CD4-positive, alpha-beta memory T cell (primary cell): ENCODE results near the gene FHIT. TPM values are rescaled to one million over a fixed set of nuclear protein-coding genes. Genes with fewer than 3 reads are reported as not detected.
"Not testable (repeated sequence)": the region's sequence is repeated elsewhere in the genome, so short reads cannot be mapped to it uniquely, and the experiment has no call there.

Experiments used
- CTCF ChIA-PET: fragments of 350-600 bp; sonication (Branson Sonifier 250); formaldehyde crosslinking; loops from one replicate; lab custom pipeline; 2021; ENCODE audit warnings: inconsistent platforms; ENCODE audit not compliant: partially characterized antibody; lab: Charles Lee
- POLR2A ChIA-PET: fragments of 350-600 bp; sonication (Branson Sonifier 250); formaldehyde crosslinking; loops from one replicate; lab custom pipeline; 2021; ENCODE audit not compliant: partially characterized antibody; lab: Charles Lee
- DNase-seq, 5 donors: peaks; one replicate each; pipeline versions ENCODE4 v3.0.0 to v3.0.0-alpha.2; 2020 to 2022; ENCODE audit warnings: mixed read lengths in 1 of 5
- H3K27ac ChIP-seq: one replicate; pipeline ENCODE4 v1.7.0; 2013; ENCODE audit warnings: low read depth, low read length
- H3K27me3 ChIP-seq: 2 replicates; pipeline ENCODE4 v1.7.0; 2013; ENCODE audit warnings: mild to moderate bottlenecking, low read length, moderate library complexity; ENCODE audit not compliant: insufficient read depth
- H3K36me3 ChIP-seq: 2 replicates; pipeline ENCODE4 v1.7.0; 2013; ENCODE audit warnings: mild to moderate bottlenecking, low read length, moderate library complexity; ENCODE audit not compliant: insufficient read depth
- H3K4me1 ChIP-seq: 2 replicates; pipeline ENCODE4 v1.7.0; 2013; ENCODE audit warnings: mild to moderate bottlenecking, low read length, moderate library complexity; ENCODE audit not compliant: insufficient read depth
- H3K4me3 ChIP-seq, 2 donors: one replicate each; pipeline ENCODE4 v1.7.0; 2013; ENCODE audit warnings: low read length in 2 of 2, mild to moderate bottlenecking in 1 of 2
- H3K9me3 ChIP-seq, 2 donors: one replicate each; pipeline ENCODE4 v1.7.0; 2013; ENCODE audit warnings: low read length in 2 of 2, control low read depth in 1 of 2; ENCODE audit not compliant: control insufficient read depth in 1 of 2
- H3K27ac Mint-ChIP-seq, 7 donors: one replicate each; pipeline ENCODE4 v1.8.0; 2020 to 2021; ENCODE audit warnings: mixed read lengths in 7 of 7, mild to moderate bottlenecking in 6 of 7, inconsistent platforms in 3 of 7, moderate library complexity in 3 of 7
- H3K27me3 Mint-ChIP-seq, 2 donors: one replicate each; pipeline ENCODE4 v1.8.0; 2020 to 2021; ENCODE audit warnings: mixed read lengths in 2 of 2
- H3K36me3 Mint-ChIP-seq, 2 donors: one replicate each; pipeline ENCODE4 v1.8.0; 2020 to 2021; ENCODE audit warnings: mixed read lengths in 2 of 2, inconsistent platforms in 1 of 2, mild to moderate bottlenecking in 1 of 2
- H3K4me1 Mint-ChIP-seq, 4 donors: one replicate each; pipeline ENCODE4 v1.8.0; 2020 to 2021; ENCODE audit warnings: mixed read lengths in 4 of 4, mild to moderate bottlenecking in 1 of 4
- H3K4me3 Mint-ChIP-seq, 8 donors: one replicate each; pipeline ENCODE4 v1.8.0; 2020 to 2021; ENCODE audit warnings: mixed read lengths in 8 of 8, mild to moderate bottlenecking in 7 of 8, moderate library complexity in 6 of 8, inconsistent platforms in 3 of 8
- H3K9me3 Mint-ChIP-seq, 8 donors: one replicate each; pipeline ENCODE4 v1.8.0; 2020 to 2021; ENCODE audit warnings: mixed read lengths in 8 of 8, mild to moderate bottlenecking in 5 of 8, inconsistent platforms in 3 of 8, moderate library complexity in 1 of 8
- intact Hi-C: fragments of 100-400 bp; cut with micrococcal nuclease; formaldehyde crosslinking; loops from one replicate; pipeline ENCODE4 v1.15.1; 2023
- polyA plus RNA-seq, 2 donors: library from polyadenylated mRNA; unstranded; fragments of 300-500 nt; fragmentation: Illumina TruSeq; gene quantifications; one replicate each; pipeline ENCODE4 v1.2.3, GENCODE V29; 2021
- total RNA-seq, 2 experiments: library from RNA; stranded (reverse); gene quantifications; one replicate each; pipeline ENCODE4 v1.2.3, GENCODE V29; 2021

FHIT gene
- total and polyA plus RNA-seq, 4 experiments from 2014 or later = 8.5 to 58.7 (median 33.2) TPM

DNA sequence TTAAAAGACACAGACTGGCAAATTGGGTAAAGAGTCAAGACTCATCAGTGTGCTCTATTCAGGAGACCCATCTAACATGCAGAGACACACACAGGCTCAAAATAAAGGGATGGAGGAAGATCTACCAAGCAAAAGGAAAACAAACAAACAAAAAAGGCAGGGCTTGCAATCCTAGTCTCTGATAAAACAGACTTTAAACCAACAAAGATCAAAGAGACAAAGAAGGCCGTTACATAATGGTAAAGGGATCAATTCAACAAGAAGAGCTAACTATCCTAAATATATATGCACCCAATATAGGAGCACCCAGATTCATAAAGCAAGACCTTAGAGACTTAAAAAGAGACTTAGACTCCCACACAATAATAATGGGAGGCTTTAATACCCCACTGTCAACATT is 206.1 kb downstream of the FHIT start:
- CTCF ChIA-PET, H3K36me3 ChIP-seq, POLR2A ChIA-PET, H3K27ac ChIP-seq, H3K4me3 ChIP-seq, H3K27me3 Mint-ChIP-seq, intact Hi-C loops, H3K27ac Mint-ChIP-seq, H3K4me3 Mint-ChIP-seq, H3K27me3 ChIP-seq, H3K9me3 ChIP-seq, H3K4me1 ChIP-seq, H3K4me1 Mint-ChIP-seq, DNase-seq: not testable (repeated sequence)
- Mint-ChIP-seq H3K9me3 (peaks cover 0 to 50% (median 22%) of the 10 kb centered on the region in 8 donors), H3K36me3 (peaks cover 4 to 12% of the 10 kb centered on the region in 2 donors)

DNA sequence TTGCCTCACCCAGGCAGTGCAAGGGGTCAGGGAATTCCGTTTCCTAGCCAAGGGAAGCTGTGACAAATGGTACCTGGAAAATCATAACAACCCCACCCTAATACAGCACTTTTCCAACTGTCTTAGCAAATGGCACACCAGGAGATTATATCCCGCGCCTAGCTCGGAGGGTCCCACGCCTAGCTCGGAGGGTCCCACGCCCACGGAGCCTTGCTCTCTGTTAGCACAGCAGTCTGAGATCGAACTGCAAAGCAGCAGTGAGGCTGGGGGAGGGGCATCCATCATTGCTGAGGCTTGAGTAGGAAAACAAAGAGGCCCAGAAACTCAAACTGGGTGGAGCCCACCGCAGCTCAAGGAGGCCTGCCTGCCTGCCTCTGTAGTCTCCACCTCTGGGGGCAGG is 208.1 kb downstream of the FHIT start:
- H3K4me3 ChIP-seq = no peak overlapping the region
- Mint-ChIP-seq H3K27ac (no peak overlapping the region), H3K9me3 (peaks cover 0 to 45% (median 22%) of the 10 kb centered on the region in 8 donors), H3K4me1 (no peaks in the 10 kb centered on the region), H3K4me3 (no peak overlapping the region), H3K36me3 (peaks cover 9 to 23% of the 10 kb centered on the region in 2 donors), H3K27me3 (no peaks in the 10 kb centered on the region)
- intact Hi-C loops = no loop called here
- DNase-seq = no peak
- no peaks in the 10 kb centered on the region for H3K4me1 ChIP-seq
- H3K27ac ChIP-seq = no peak overlapping the region
- H3K36me3 ChIP-seq = no peaks in the 10 kb centered on the region
- no peaks in the 10 kb centered on the region for H3K9me3 ChIP-seq
- CTCF ChIA-PET = no interaction called here
- no peaks in the 10 kb centered on the region for H3K27me3 ChIP-seq
- POLR2A ChIA-PET = no interaction called here

DNA sequence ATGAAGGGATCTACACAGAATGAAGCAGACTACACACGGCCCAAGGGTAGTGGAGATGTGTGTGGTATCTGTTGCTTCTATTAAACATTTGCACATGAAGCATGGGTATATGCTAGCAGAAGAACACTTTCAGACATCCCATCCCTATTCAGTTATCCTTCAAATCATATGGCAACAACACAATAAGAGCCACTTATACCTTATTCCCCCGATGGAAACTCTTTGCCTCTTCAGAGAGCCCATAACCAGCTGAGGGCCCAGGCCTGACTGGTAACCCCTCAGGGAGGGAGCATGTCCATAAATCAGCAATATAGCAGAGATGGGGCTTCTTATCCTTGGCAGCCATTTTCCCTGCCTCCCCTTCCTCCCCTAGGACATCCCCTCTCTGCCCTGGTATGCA is 210.6 kb downstream of the FHIT start:
- Histone ChIP-seq H3K36me3 (no peaks in the 10 kb centered on the region), H3K27me3 (no peaks in the 10 kb centered on the region), H3K4me1 (no peaks in the 10 kb centered on the region), H3K4me3 (no peak overlapping the region), H3K27ac (no peak overlapping the region), H3K9me3 (no peaks in the 10 kb centered on the region)
- Mint-ChIP-seq H3K27ac (no peak overlapping the region), H3K4me3 (no peak overlapping the region), H3K9me3 (peaks cover 0 to 34% (median 22%) of the 10 kb centered on the region in 8 donors), H3K27me3 (no peaks in the 10 kb centered on the region), H3K36me3 (peaks cover 10 to 28% of the 10 kb centered on the region in 2 donors), H3K4me1 (no peaks in the 10 kb centered on the region)
- DNase-seq = no peak
- CTCF ChIA-PET = no interaction called here
- intact Hi-C loops = no loop called here
- POLR2A ChIA-PET = no interaction called here

DNA sequence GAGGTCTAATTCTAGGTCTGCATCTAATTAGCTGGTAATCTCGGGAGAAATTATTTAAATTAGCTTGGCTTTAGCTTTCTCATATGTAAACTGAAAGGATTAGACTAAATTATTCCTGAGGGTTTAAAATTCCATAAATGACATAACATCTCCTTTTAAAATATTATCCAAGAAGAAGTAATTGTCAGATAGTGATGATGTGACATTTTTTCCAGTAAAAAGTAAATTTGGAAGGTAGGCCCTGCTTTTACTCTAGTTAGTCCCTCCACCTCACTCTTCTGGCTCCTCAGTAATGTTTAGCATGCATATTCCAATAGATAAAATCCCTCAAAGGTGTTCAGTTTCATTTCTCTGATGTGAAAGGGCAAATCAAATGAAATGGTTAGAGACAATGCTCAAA is 215.7 kb downstream of the FHIT start:
- H3K9me3 Mint-ChIP-seq = peaks cover 0 to 21% (median 14%) of the 10 kb centered on the region in 8 donors
- no peaks in the 10 kb centered on the region for H3K4me1 ChIP-seq
- H3K27ac ChIP-seq = no peak overlapping the region
- H3K27ac Mint-ChIP-seq = no peak overlapping the region
- no peaks in the 10 kb centered on the region for H3K27me3 Mint-ChIP-seq
- no peak for DNase-seq
- H3K36me3 Mint-ChIP-seq = peaks cover 8 to 29% of the 10 kb centered on the region in 2 donors
- H3K9me3 ChIP-seq = no peaks in the 10 kb centered on the region
- intact Hi-C loops = no loop called here
- POLR2A ChIA-PET = no interaction called here
- CTCF ChIA-PET = no interaction called here
- no peaks in the 10 kb centered on the region for H3K36me3 ChIP-seq
- H3K27me3 ChIP-seq = no peaks in the 10 kb centered on the region
- H3K4me1 Mint-ChIP-seq = no peaks in the 10 kb centered on the region
- no peak overlapping the region for H3K4me3 Mint-ChIP-seq
- no peak overlapping the region for H3K4me3 ChIP-seq

DNA sequence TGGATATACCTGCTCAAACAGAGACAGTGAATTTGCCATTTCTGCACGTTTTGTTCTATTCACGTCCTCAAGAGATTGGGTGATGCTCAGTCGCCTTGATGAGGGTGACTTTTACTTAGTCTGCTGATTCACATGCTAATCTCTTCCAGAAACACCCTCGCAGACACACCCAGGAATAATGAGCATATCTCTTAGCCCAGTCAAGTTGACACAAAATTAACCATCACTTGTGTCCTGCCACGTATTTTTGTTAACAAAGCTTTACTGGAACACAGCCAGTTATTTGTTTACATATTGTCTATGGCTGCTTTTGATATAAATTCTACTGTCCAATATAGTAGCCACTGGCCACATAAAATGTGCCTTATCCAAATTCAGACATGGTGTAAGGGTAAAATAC is 218.3 kb downstream of the FHIT start:
- Mint-ChIP-seq H3K4me3 (no peak overlapping the region), H3K27ac (no peak overlapping the region), H3K9me3 (peaks cover 0 to 16% (median 3%) of the 10 kb centered on the region in 8 donors), H3K36me3 (peaks cover 0 to 17% of the 10 kb centered on the region in 2 donors), H3K4me1 (no peaks in the 10 kb centered on the region), H3K27me3 (no peaks in the 10 kb centered on the region)
- H3K27me3 ChIP-seq = no peaks in the 10 kb centered on the region
- no peaks in the 10 kb centered on the region for H3K4me1 ChIP-seq
- H3K36me3 ChIP-seq = no peaks in the 10 kb centered on the region
- no peak overlapping the region for H3K27ac ChIP-seq
- H3K4me3 ChIP-seq = no peak overlapping the region
- CTCF ChIA-PET = no interaction called here
- intact Hi-C loops = no loop called here
- POLR2A ChIA-PET = no interaction called here
- no peaks in the 10 kb centered on the region for H3K9me3 ChIP-seq
- DNase-seq = no peak

DNA sequence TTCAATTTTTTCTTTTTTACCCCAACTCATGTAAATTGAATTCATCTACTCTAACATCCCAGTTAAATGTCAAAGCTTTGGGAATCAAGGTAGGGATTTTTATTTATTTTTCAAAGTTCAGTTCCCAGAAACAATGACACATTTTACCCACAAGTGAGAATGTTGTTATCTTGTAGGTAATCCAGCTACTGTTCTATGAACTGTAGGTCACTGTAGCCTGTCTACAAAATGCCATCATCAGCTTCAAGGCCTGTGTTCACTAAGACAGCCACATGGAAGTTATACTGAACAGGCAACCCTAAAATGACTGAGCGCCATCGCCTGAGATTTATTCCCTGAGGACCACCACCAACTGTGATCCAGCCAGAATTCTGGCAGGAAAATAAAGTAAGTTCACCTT is 219.7 kb downstream of the FHIT start:
- H3K9me3 Mint-ChIP-seq = peaks cover 0 to 18% (median 3%) of the 10 kb centered on the region in 8 donors
- POLR2A ChIA-PET = no interaction called here
- Histone ChIP-seq H3K27ac (no peak overlapping the region), H3K36me3 (no peaks in the 10 kb centered on the region), H3K4me1 (no peaks in the 10 kb centered on the region), H3K27me3 (no peaks in the 10 kb centered on the region), H3K4me3 (no peak overlapping the region), H3K9me3 (no peaks in the 10 kb centered on the region)
- peaks cover 0 to 17% of the 10 kb centered on the region in 2 donors for H3K36me3 Mint-ChIP-seq
- DNase-seq = no peak
- intact Hi-C loops = no loop called here
- H3K27ac Mint-ChIP-seq = no peak overlapping the region
- no peaks in the 10 kb centered on the region for H3K27me3 Mint-ChIP-seq
- no peaks in the 10 kb centered on the region for H3K4me1 Mint-ChIP-seq
- CTCF ChIA-PET = no interaction called here
- no peak overlapping the region for H3K4me3 Mint-ChIP-seq

DNA sequence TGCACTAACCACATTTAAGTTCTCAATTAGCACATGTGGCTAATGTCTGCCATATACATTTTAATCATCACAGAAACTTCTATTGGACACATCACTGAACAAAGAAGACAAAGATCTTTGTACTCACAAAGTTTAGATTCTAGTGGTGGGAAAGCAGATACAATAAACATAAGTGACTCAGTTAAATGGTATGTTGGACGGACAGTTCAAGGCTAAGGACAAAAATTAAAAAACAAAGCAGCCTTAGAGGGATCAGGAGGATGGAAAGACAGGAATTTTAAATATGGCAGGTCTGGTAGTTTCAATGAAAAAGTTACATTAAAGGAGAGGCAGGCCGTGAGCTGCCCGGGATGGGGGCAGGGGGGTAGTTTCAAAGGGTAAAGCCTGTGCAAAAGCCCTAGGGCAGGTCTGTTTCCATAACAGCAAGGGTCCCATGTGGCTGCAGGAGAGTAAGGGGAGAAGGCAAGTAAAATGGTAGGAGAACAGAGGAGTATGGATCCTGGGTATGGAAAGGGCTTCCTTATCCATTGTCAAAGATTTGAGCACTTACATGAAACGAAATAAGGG is 220.7 kb downstream of the FHIT start:
- peaks cover 0 to 12% of the 10 kb centered on the region in 2 donors for H3K36me3 Mint-ChIP-seq
- intact Hi-C loops = no loop called here
- DNase-seq = no peak
- no peaks in the 10 kb centered on the region for H3K27me3 ChIP-seq
- ChIA-PET POLR2A (no interaction called here), CTCF (no interaction called here)
- H3K27ac Mint-ChIP-seq = peak overlapping the region in 1 of 7 donors; percentile 57
- no peak overlapping the region for H3K4me3 Mint-ChIP-seq
- H3K9me3 Mint-ChIP-seq = peaks cover 0 to 13% (median 3%) of the 10 kb centered on the region in 8 donors
- no peaks in the 10 kb centered on the region for H3K36me3 ChIP-seq
- H3K27ac ChIP-seq = no peak overlapping the region
- no peaks in the 10 kb centered on the region for H3K27me3 Mint-ChIP-seq
- no peak overlapping the region for H3K4me3 ChIP-seq
- H3K4me1 ChIP-seq = no peaks in the 10 kb centered on the region
- H3K4me1 Mint-ChIP-seq = no peaks in the 10 kb centered on the region
- no peaks in the 10 kb centered on the region for H3K9me3 ChIP-seq
